ENCODE data around the gene FREY1.

FREY1 gene

GRCh38 chr11:45906965-45907611, at the start of gene FREY1:
Gene FREY1 (minus strand): TSS chr11:45907271. CDS start chr11:45907245, 26 bp downstream.
- DNase-seq (ENCODE audit: low spot score): no peak

GRCh38 chr11:45949992-45950407, 42.9 kb upstream of the FREY1 start:
- DNase-seq (ENCODE audit: low spot score): peak; percentile 20

- no peak for DNase-seq (ENCODE audit: low spot score)
Observed at GRCh38 chr11:45948356-45948755, 41.3 kb upstream of the FREY1 start.

- DNase-seq (ENCODE audit: low spot score): no peak
Observed at GRCh38 chr11:45947885-45948284, 40.8 kb upstream of the FREY1 start.

- no peak for DNase-seq (ENCODE audit: low spot score)
Observed at GRCh38 chr11:45945397-45945999, 38.4 kb upstream of the FREY1 start.

- DNase-seq (ENCODE audit: low spot score): no peak
Observed at GRCh38 chr11:45942381-45942780, 35.3 kb upstream of the FREY1 start.

GRCh38 chr11:45941285-45941684, 34.2 kb upstream of the FREY1 start:
- DNase-seq (ENCODE audit: low spot score): no peak

- DNase-seq (ENCODE audit: low spot score): peak; percentile 39
Observed at GRCh38 chr11:45939836-45940235, 32.8 kb upstream of the FREY1 start.

- no peak for DNase-seq (ENCODE audit: low spot score)
Observed at GRCh38 chr11:45937916-45938315, 30.8 kb upstream of the FREY1 start.

- no peak for DNase-seq (ENCODE audit: low spot score)
Observed at GRCh38 chr11:45936511-45937054, 29.5 kb upstream of the FREY1 start.

GRCh38 chr11:45935349-45936064, 28.4 kb upstream of the FREY1 start:
- no peak for DNase-seq (ENCODE audit: low spot score)

- DNase-seq (ENCODE audit: low spot score): no peak
Observed at GRCh38 chr11:45934580-45935318, 27.7 kb upstream of the FREY1 start.

GRCh38 chr11:45933846-45934579, 26.9 kb upstream of the FREY1 start:
- no peak for DNase-seq (ENCODE audit: low spot score)

GRCh38 chr11:45933131-45933831, 26.2 kb upstream of the FREY1 start:
- DNase-seq (ENCODE audit: low spot score): no peak

- DNase-seq (ENCODE audit: low spot score): no peak
Observed at GRCh38 chr11:45932217-45932616, 25.1 kb upstream of the FREY1 start.

- no peak for DNase-seq (ENCODE audit: low spot score)
Observed at GRCh38 chr11:45931739-45932138, 24.7 kb upstream of the FREY1 start.

GRCh38 chr11:45930951-45931570, 24.0 kb upstream of the FREY1 start:
- DNase-seq (ENCODE audit: low spot score): no peak

- no peak for DNase-seq (ENCODE audit: low spot score)
Observed at GRCh38 chr11:45930031-45930794, 23.1 kb upstream of the FREY1 start.

- peak; percentile 37 for DNase-seq (ENCODE audit: low spot score)
Observed at GRCh38 chr11:45929486-45930030, 22.5 kb upstream of the FREY1 start.
